Mesothelial cell of epicardium (in vitro differentiated cells): Measurements from ENCODE around the gene SRPRB. TPM values are rescaled to one million over a fixed set of nuclear protein-coding genes. Genes with fewer than 3 reads are reported as not detected.

Experiments used
- DNase-seq, 2 experiments: peaks; one replicate each; pipeline ENCODE4 v3.0.0; 2021; ENCODE audit warnings: low spot score in 2 of 2; ENCODE audit not compliant: unreplicated experiment in 2 of 2
- H3K27ac Mint-ChIP-seq: 2 replicates; pipeline ENCODE4 v1.8.0; 2021; ENCODE audit warnings: mixed read lengths
- H3K27me3 Mint-ChIP-seq: 2 replicates; pipeline ENCODE4 v1.8.0; 2021; ENCODE audit warnings: low read depth, mixed read lengths
- H3K36me3 Mint-ChIP-seq: 2 replicates; pipeline ENCODE4 v1.8.0; 2021; ENCODE audit warnings: mixed read lengths
- H3K4me1 Mint-ChIP-seq: 2 replicates; pipeline ENCODE4 v1.8.0; 2021; ENCODE audit warnings: mixed read lengths
- H3K4me3 Mint-ChIP-seq: 2 replicates; pipeline ENCODE4 v1.8.0; 2021; ENCODE audit warnings: mild to moderate bottlenecking, moderate library complexity, mixed read lengths
- H3K9me3 Mint-ChIP-seq: 2 replicates; pipeline ENCODE4 v1.8.0; 2021; ENCODE audit warnings: mixed read lengths
- CTCF ChIP-seq: fragments of 200-600 bp; sonication (generic); IDR thresholded peaks from one replicate; pipeline ENCODE4 v1.5.0; 2021; ENCODE audit warnings: antibody characterized with exemption; ENCODE audit not compliant: unreplicated experiment
- total RNA-seq: library from RNA; stranded (reverse); gene quantifications from 3 replicates; pipeline ENCODE4 v1.2.1, GENCODE V29; 2021

The SRPRB gene
- total RNA-seq, 1 donor from 2014 or later, result 42.5 TPM

GRCh38 chr3:133854264-133855001 lies 48.8 kb downstream of the SRPRB start:
- Mint-ChIP-seq H3K36me3 (no peaks in the 10 kb centered on the region), H3K9me3 (peaks cover 14% of the 10 kb centered on the region), H3K4me3 (no peak overlapping the region), H3K27me3 (no peaks in the 10 kb centered on the region), H3K4me1 (no peaks in the 10 kb centered on the region), H3K27ac (no peak overlapping the region)
- TF ChIP-seq CTCF, result no peak
- DNase-seq, result no peak

GRCh38 chr3:133855002-133855370 lies 49.4 kb downstream of the SRPRB start:
- Mint-ChIP-seq H3K27ac (no peak overlapping the region), H3K4me3 (no peak overlapping the region), H3K4me1 (no peaks in the 10 kb centered on the region), H3K36me3 (no peaks in the 10 kb centered on the region), H3K27me3 (no peaks in the 10 kb centered on the region), H3K9me3 (peaks cover 14% of the 10 kb centered on the region)
- TF ChIP-seq CTCF, result no peak
- DNase-seq, result no peak

GRCh38 chr3:133855772-133856171 lies 50.2 kb downstream of the SRPRB start:
- Mint-ChIP-seq H3K4me3 (no peak overlapping the region), H3K4me1 (no peaks in the 10 kb centered on the region), H3K27ac (no peak overlapping the region), H3K27me3 (no peaks in the 10 kb centered on the region), H3K36me3 (no peaks in the 10 kb centered on the region), H3K9me3 (peaks cover 6% of the 10 kb centered on the region)
- no peak for DNase-seq
- no peak for TF ChIP-seq CTCF

- TF ChIP-seq CTCF, result no peak
- no peak for DNase-seq
- H3K27me3 Mint-ChIP-seq, result no peaks in the 10 kb centered on the region
- H3K4me3 Mint-ChIP-seq, result no peak overlapping the region
- H3K36me3 Mint-ChIP-seq, result no peaks in the 10 kb centered on the region
- peaks cover 3% of the 10 kb centered on the region for H3K9me3 Mint-ChIP-seq
- no peaks in the 10 kb centered on the region for H3K4me1 Mint-ChIP-seq
- H3K27ac Mint-ChIP-seq, result no peak overlapping the region
These were observed 50.7 kb downstream of the SRPRB start for GRCh38 chr3:133856316-133856715.

- Mint-ChIP-seq H3K4me1 (no peaks in the 10 kb centered on the region), H3K27me3 (no peaks in the 10 kb centered on the region), H3K27ac (no peak overlapping the region), H3K4me3 (no peak overlapping the region), H3K9me3 (no peaks in the 10 kb centered on the region), H3K36me3 (no peaks in the 10 kb centered on the region)
- TF ChIP-seq CTCF, result no peak
- DNase-seq, result no peak
These were observed 52.2 kb downstream of the SRPRB start for GRCh38 chr3:133857767-133858166.
